Mesothelial cell of epicardium (in vitro differentiated cells): ENCODE results near the gene SDK1. TPM values are rescaled to one million over a fixed set of nuclear protein-coding genes. Genes with fewer than 3 reads are reported as not detected.
A peak's percentile ranks its signal among the peaks of the same experiment; 100 is the strongest.

Experiments
- DNase-seq, 2 experiments: peaks; one replicate each; pipeline ENCODE4 v3.0.0; 2021; ENCODE audit warnings: low spot score in 2 of 2; ENCODE audit not compliant: unreplicated experiment in 2 of 2
- H3K27ac Mint-ChIP-seq: 2 replicates; pipeline ENCODE4 v1.8.0; 2021; ENCODE audit warnings: mixed read lengths
- H3K27me3 Mint-ChIP-seq: 2 replicates; pipeline ENCODE4 v1.8.0; 2021; ENCODE audit warnings: low read depth, mixed read lengths
- H3K36me3 Mint-ChIP-seq: 2 replicates; pipeline ENCODE4 v1.8.0; 2021; ENCODE audit warnings: mixed read lengths
- H3K4me1 Mint-ChIP-seq: 2 replicates; pipeline ENCODE4 v1.8.0; 2021; ENCODE audit warnings: mixed read lengths
- H3K4me3 Mint-ChIP-seq: 2 replicates; pipeline ENCODE4 v1.8.0; 2021; ENCODE audit warnings: mild to moderate bottlenecking, moderate library complexity, mixed read lengths
- H3K9me3 Mint-ChIP-seq: 2 replicates; pipeline ENCODE4 v1.8.0; 2021; ENCODE audit warnings: mixed read lengths
- total RNA-seq: library from RNA; stranded (reverse); gene quantifications from 3 replicates; pipeline ENCODE4 v1.2.1, GENCODE V29; 2021
- TF ChIP-seq, protein P1 (sequence below): fragments of 200-600 bp; sonication (generic); IDR thresholded peaks from one replicate; pipeline ENCODE4 v1.5.0; 2021; ENCODE audit warnings: antibody characterized with exemption; ENCODE audit not compliant: unreplicated experiment

The SDK1 gene
- total RNA-seq, 1 donor from 2014 or later = 12.8 TPM

DNA sequence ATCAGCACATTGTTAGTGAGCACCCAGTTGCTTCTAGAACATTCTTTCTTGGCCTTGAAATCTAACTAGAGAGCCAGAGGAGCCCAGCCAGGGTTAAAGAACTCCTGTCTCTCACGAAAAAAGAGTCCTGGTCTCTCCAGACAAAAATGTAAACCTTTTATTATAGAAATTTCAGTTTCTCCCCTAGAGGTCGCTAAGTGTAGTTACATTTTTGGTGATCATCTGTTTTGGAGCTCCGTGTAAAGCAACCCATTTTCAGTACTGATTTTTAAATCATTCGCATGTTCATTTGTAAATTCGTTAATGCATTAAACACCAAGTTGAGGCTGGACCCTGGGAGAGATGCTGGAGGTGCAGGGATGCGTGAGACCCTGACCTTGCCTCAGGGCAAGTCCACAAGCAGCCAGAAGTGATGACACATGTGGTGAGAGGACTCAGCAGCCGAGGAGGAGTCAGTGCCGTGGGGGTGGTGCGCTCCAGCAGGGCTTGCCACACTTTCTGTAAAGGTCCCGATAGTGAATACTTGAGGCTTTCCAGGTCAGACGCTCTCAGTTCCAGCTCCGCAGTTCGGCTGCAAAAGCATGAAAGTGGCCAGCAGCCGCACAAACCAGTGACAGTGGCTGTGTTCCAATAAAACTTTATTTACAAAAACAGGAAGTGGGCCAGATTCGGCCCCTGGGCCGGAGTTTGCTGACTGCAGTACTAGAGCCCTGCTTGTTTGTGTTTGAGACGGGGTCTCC, 802.5 kb downstream of the SDK1 start:
- Mint-ChIP-seq H3K4me3 (no peak overlapping the region), H3K27ac (no peak overlapping the region), H3K4me1 (peaks cover 5% of the 10 kb centered on the region), H3K9me3 (no peaks in the 10 kb centered on the region), H3K27me3 (no peaks in the 10 kb centered on the region), H3K36me3 (no peaks in the 10 kb centered on the region)
- TF ChIP-seq, protein P1, sequence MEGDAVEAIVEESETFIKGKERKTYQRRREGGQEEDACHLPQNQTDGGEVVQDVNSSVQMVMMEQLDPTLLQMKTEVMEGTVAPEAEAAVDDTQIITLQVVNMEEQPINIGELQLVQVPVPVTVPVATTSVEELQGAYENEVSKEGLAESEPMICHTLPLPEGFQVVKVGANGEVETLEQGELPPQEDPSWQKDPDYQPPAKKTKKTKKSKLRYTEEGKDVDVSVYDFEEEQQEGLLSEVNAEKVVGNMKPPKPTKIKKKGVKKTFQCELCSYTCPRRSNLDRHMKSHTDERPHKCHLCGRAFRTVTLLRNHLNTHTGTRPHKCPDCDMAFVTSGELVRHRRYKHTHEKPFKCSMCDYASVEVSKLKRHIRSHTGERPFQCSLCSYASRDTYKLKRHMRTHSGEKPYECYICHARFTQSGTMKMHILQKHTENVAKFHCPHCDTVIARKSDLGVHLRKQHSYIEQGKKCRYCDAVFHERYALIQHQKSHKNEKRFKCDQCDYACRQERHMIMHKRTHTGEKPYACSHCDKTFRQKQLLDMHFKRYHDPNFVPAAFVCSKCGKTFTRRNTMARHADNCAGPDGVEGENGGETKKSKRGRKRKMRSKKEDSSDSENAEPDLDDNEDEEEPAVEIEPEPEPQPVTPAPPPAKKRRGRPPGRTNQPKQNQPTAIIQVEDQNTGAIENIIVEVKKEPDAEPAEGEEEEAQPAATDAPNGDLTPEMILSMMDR = peak; percentile 64
- no peak for DNase-seq

DNA sequence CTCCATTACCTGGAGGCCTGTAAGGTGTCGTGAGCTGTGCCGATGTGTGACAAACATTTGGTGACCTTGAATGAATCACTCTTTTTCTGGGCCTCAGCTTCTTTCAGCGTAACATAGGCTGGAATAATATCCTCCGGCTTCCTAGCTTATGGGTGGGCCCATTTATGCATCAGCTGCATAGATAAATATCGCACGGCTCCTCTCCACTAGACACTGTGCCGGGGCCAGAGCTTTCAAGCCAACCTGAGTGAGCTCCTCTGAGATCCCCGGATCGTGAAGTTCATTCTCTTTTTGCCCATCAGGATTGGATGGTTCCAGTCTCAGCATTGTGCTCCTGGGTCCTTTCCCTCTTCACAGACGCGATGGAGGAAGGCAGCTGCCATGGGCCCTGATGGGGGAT, 806.8 kb downstream of the SDK1 start:
- H3K4me1 Mint-ChIP-seq = peaks cover 1% of the 10 kb centered on the region
- no peak overlapping the region for H3K27ac Mint-ChIP-seq
- H3K4me3 Mint-ChIP-seq = no peak overlapping the region
- no peak for DNase-seq
- no peaks in the 10 kb centered on the region for H3K27me3 Mint-ChIP-seq
- H3K36me3 Mint-ChIP-seq = no peaks in the 10 kb centered on the region
- H3K9me3 Mint-ChIP-seq = no peaks in the 10 kb centered on the region
- TF ChIP-seq, protein P1 = no peak

- no peaks in the 10 kb centered on the region for H3K9me3 Mint-ChIP-seq
- H3K36me3 Mint-ChIP-seq = peaks cover 2% of the 10 kb centered on the region
- H3K4me1 Mint-ChIP-seq = no peaks in the 10 kb centered on the region
- no peak overlapping the region for H3K4me3 Mint-ChIP-seq
- DNase-seq = no peak
- H3K27me3 Mint-ChIP-seq = no peaks in the 10 kb centered on the region
- TF ChIP-seq, protein P1 = no peak
- H3K27ac Mint-ChIP-seq = no peak overlapping the region
Observed at GRCh38 chr7:4108951-4109350, 807.9 kb downstream of the SDK1 start.

DNA sequence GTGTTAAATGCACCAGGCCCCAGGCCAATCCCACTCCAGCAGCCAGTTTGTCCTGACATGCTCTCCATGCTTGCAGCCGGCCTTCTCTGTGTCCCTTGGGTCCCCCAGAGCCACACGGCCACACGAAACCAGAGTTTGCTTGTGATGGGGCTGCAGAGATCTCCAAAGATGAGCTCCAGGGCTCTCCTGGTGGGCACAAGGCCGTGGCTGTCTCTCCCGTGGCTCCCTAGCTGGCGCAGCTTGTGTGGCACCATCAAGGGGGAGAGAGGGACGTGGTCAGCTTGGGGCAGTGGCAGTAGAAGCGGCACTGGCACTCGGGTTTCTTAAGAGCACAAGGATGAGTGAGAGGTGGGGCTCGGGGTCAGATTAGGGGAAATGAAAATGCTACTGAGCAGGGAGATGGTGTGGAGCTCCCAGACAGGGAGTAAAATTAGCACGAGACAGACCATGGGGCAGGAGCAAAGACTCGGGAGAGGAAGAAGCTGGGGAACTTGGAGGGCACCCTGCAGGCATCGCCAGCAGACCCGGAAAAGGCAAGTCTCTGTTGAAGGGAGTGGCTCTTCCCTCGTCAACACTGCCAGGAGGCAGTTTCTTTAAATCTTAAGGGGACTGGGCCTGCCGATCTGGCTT, 808.5 kb downstream of the SDK1 start:
- Mint-ChIP-seq H3K9me3 (peaks cover under 1% of the 10 kb centered on the region), H3K4me3 (no peak overlapping the region), H3K4me1 (no peaks in the 10 kb centered on the region), H3K36me3 (peaks cover 4% of the 10 kb centered on the region), H3K27me3 (no peaks in the 10 kb centered on the region), H3K27ac (no peak overlapping the region)
- DNase-seq = no peak
- TF ChIP-seq, protein P1 = no peak

GRCh38 chr7:4110438-4110837, 809.4 kb downstream of the SDK1 start:
- Mint-ChIP-seq H3K36me3 (peaks cover 8% of the 10 kb centered on the region), H3K27ac (no peak overlapping the region), H3K4me3 (no peak overlapping the region), H3K9me3 (peaks cover 4% of the 10 kb centered on the region), H3K4me1 (no peaks in the 10 kb centered on the region), H3K27me3 (no peaks in the 10 kb centered on the region)
- DNase-seq = no peak
- TF ChIP-seq, protein P1 = no peak
